ENCODE data around the gene STPG1.

STPG1 gene

GRCh38 chr1:24337455-24337854 lies 76.1 kb downstream of the STPG1 start:
- no peak for DNase-seq

DNA sequence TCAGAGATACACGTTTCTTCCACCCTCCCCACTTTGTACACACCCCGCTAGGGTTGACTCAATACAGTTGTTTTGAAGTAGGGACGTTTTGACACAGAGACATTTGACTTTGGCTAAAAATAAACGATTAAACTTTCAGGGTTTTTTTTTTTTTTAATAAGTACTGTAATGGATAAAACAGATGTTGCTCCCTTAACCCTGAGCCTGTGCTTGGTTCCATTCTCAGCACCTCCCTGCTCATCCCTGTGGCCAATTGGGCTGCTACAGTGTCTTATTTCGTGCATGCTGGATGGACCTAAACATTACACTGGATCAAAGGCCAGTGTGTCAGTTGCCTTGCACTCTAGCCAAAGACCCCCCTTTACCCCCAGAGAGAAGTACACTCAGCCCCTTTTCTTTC lies 77.5 kb downstream of the STPG1 start:
- DNase-seq: no peak

- DNase-seq: no peak
Observed at GRCh38 chr1:24331961-24332673, 81.5 kb downstream of the STPG1 start.

GRCh38 chr1:24329797-24330543 lies 83.6 kb downstream of the STPG1 start:
- DNase-seq: no peak

- no peak for DNase-seq
Observed at GRCh38 chr1:24329331-24329730, 84.3 kb downstream of the STPG1 start.

DNA sequence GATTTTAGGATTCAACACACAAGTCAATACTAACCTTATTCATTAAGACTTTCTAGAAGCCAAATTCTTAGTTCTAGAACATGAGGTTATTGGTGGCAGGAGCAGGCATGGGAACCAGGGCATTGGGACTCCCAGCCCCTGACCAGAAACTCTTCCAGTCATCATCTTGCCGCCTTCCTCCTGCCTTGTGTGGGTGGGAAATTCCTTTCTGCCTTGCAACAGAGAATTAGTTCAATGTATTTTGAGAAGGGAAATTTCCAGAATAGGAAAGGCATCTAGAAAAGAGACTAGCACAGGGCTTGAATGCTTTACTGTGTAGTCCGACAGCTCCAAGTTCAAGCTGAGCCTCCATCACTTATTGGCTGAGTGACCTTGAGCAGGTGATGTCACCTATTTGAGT lies 85.7 kb downstream of the STPG1 start:
- DNase-seq: no peak

DNA sequence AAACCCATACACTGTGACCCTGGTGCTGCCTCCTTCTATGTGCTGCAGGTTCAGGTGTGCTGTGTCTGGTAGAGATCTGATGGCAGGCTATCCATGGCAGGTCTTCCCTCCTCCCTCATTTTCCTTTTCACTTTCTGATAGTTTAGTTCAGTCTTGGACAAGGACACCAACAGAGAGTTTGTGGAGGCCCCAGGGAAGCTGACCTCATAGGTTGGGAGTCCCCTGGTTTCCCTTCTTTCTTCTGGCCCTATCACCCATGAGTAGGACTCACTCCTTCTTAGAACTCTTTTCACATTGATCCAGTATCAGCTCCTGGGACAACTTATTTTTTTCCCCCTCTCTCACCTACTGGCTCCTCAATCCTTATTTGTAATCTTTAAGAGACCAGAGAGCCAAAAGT lies 86.1 kb downstream of the STPG1 start:
- DNase-seq: no peak

- no peak for DNase-seq
Observed at GRCh38 chr1:24325587-24326449, 87.8 kb downstream of the STPG1 start.

- DNase-seq: no peak
Observed at GRCh38 chr1:24324903-24325302, 88.7 kb downstream of the STPG1 start.

DNA sequence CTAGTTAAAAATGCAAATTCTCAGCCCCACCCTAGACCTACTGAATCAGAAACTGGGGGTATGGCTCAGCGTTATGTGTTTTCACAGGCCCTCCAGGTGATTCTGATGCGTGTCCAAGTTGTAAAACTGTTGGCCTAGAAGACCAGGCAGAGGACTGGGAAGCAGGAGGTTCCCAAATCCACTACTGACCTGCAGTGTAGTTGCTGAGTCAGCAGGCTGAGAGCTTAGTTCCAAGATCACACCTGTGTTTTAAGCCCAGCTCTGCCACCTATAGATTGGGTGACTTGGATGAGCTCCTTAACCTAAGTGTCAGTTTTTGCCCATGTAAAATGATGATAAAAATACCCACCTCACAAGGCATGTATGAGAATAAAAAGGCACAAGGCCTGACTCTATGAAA lies 90.3 kb downstream of the STPG1 start:
- DNase-seq: no peak

DNA sequence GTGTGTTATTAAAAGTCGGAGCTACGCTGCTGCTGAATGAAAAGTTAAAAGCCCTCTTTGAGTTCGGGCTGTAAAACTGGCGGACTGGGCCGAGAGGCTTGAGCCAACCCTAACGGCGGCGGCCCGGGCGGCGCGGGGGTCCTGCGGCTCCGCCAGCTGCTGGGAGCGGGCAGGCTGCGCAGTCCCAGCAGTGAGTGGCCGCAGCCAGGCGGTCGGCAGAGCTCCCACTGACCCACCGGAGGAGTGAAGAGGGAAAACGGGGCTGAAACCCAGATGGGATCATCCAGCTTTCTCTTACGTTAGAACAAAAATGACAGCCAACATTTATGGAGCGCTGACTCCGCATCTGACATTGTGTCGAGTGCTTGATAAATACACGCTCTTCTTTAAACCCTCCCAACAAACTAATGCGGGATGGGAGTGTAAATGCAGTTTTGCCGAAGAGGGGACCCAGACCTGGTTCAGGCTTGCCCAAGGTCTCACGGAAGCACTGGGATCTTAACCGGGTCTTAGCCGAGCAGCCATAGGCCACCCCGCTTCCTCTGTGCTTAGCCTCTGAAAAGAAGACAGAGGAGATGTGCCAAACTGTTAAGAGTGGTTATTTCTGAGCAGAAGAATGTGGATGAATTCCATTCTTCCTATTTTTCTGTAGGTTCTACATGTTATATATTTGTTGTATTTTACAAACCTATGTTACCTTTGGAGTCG lies 91.0 kb downstream of the STPG1 start:
- no peak for DNase-seq

GRCh38 chr1:24321697-24322469 lies 91.7 kb downstream of the STPG1 start:
- no peak for DNase-seq

- no peak for DNase-seq
Observed at GRCh38 chr1:24321126-24321525, 92.5 kb downstream of the STPG1 start.

GRCh38 chr1:24319962-24320361 lies 93.6 kb downstream of the STPG1 start:
- no peak for DNase-seq

- DNase-seq: peak; percentile 87
Observed at GRCh38 chr1:24319312-24319863, 94.2 kb downstream of the STPG1 start, which contains the start of gene GRHL3. GRHL3 (plus strand) TSS chr1:24319357; CDS start chr1:24319552, 195 bp downstream.

DNA sequence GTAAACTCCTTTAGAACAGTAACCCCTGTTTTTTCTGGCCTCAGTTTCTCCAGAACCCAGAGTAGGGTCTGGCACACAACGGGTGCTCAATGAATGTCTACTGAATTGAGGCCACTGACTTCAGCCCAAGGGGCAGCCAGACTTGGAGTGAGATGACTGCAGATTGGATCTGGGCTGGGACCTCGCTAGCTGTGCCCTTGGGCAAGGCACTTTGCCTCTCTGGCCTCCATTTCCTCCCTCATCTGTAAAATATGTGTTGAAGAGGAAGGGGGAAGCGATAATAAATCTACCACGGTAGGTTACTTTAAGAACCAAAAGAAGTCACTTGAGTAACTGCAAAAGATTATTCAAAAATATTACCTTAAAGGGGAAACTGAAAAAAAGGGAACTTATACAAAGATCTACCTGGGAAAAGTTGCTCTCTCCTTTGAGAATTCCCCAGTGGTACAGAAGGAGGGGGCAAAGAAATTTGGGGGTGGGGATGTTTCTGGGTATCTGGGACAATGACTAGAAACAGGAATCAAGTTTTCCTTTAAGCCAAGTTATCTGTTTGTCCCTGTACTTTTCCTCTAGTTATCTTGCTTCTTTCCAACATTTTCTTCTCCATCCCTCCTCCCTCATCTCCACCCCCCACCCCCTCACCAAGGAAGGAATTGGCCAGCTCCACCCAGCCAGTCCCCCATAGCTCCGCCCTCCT lies 94.8 kb downstream of the STPG1 start:
- DNase-seq: no peak

- no peak for DNase-seq
Observed at GRCh38 chr1:24317956-24318614, 95.5 kb downstream of the STPG1 start.

GRCh38 chr1:24317081-24317480 lies 96.5 kb downstream of the STPG1 start:
- DNase-seq: no peak

GRCh38 chr1:24316645-24317044 lies 96.9 kb downstream of the STPG1 start:
- DNase-seq: no peak

GRCh38 chr1:24315391-24315790 lies 98.2 kb downstream of the STPG1 start:
- no peak for DNase-seq

DNA sequence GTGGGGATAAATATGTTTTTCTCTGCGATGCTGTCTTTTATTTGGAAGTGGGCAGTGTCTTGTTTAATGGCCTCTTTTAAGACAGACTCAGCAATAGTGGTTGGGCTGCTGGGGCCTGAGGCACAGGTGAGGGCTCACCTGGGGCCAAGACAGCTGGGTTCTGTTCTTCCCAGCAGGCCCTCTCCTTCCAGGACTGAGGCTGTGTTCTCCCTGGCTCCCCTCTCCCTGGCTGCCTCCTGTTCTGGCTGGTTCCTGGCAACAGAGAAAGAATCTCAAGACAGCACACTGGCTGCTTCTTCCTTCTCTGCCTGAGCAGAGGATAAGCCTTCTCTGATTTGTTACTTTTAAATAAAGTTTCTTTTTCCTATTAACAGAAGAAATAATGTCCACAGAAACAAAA lies 101.8 kb downstream of the STPG1 start:
- DNase-seq: no peak

Data from DMS153 (cell line).